ENCODE data around the gene SMAD3. TPM values are rescaled to one million over a fixed set of nuclear protein-coding genes. Genes with fewer than 3 reads are reported as not detected.
A peak's percentile ranks its signal among the peaks of the same experiment; 100 is the strongest.

The SMAD3 gene
- total and polyA plus RNA-seq, 5 donors: 9.9 to 40.5 (median 29.2) TPM

- Histone ChIP-seq H3K27ac (ENCODE audit: low read length) (peak overlapping the region; percentile 55), H3K4me1 (ENCODE audit: control insufficient read depth, insufficient read depth, low read length) (peaks cover 15% of the 10 kb centered on the region), H3K4me3 (ENCODE audit: low read length) (no peak overlapping the region), H3K27me3 (ENCODE audit: control insufficient read depth, insufficient read depth) (no peaks in the 10 kb centered on the region), H3K9me3 (ENCODE audit: control insufficient read depth, low read length) (no peaks in the 10 kb centered on the region)
- intact Hi-C loops (cut with DNase I): loop anchor here in 1 of 4 donors (10.0 kb wide), 1 partner anchor 122 kb away; no protein-coding TSS in a partner anchor
- 64% methylated on average over 8 of the region's 8 CpGs for WGBS
- DNase-seq (peak in 2 of 3 donors; percentile 19 to 63), ATAC-seq (peak; percentile 44 to 56)
Measured at GRCh38 chr15:67196672-67197363, 131.4 kb downstream of the SMAD3 start.

GRCh38 chr15:67197364-67197695 is 131.9 kb downstream of the SMAD3 start:
- no peaks in the 10 kb centered on the region for H3K27me3 ChIP-seq (ENCODE audit: control insufficient read depth, insufficient read depth)
- no peak for ATAC-seq
- no peaks in the 10 kb centered on the region for H3K9me3 ChIP-seq (ENCODE audit: control insufficient read depth, low read length)
- intact Hi-C loops (cut with DNase I): loop anchor here in 1 of 4 donors (10.0 kb wide), 1 partner anchor 123 kb away; no protein-coding TSS in a partner anchor
- 96% methylated on average over 2 of the region's 2 CpGs for WGBS
- no peak for DNase-seq
- no peak overlapping the region for H3K27ac ChIP-seq (ENCODE audit: low read length)
- H3K4me1 ChIP-seq (ENCODE audit: control insufficient read depth, insufficient read depth, low read length): peaks cover 15% of the 10 kb centered on the region
- H3K4me3 ChIP-seq (ENCODE audit: low read length): no peak overlapping the region

- H3K9me3 ChIP-seq (ENCODE audit: control insufficient read depth, low read length): no peaks in the 10 kb centered on the region
- 95% methylated on average over 7 of the region's 7 CpGs for WGBS
- no peak overlapping the region for H3K27ac ChIP-seq (ENCODE audit: low read length)
- intact Hi-C loops (cut with DNase I): loop anchor here in 1 of 4 donors (10.0 kb wide), 1 partner anchor 123 kb away; no protein-coding TSS in a partner anchor
- no peak overlapping the region for H3K4me3 ChIP-seq (ENCODE audit: low read length)
- no peaks in the 10 kb centered on the region for H3K27me3 ChIP-seq (ENCODE audit: control insufficient read depth, insufficient read depth)
- H3K4me1 ChIP-seq (ENCODE audit: control insufficient read depth, insufficient read depth, low read length): peaks cover 13% of the 10 kb centered on the region
- no peak for ATAC-seq
- DNase-seq: no peak
Measured at GRCh38 chr15:67198157-67198754, 132.9 kb downstream of the SMAD3 start.

GRCh38 chr15:67199391-67199790 is 134.0 kb downstream of the SMAD3 start:
- no peak for ATAC-seq
- Histone ChIP-seq H3K4me3 (ENCODE audit: low read length) (no peak overlapping the region), H3K9me3 (ENCODE audit: control insufficient read depth, low read length) (no peaks in the 10 kb centered on the region), H3K4me1 (ENCODE audit: control insufficient read depth, insufficient read depth, low read length) (peaks cover 7% of the 10 kb centered on the region), H3K27me3 (ENCODE audit: control insufficient read depth, insufficient read depth) (no peaks in the 10 kb centered on the region), H3K27ac (ENCODE audit: low read length) (no peak overlapping the region)
- no peak for DNase-seq
- intact Hi-C loops (cut with DNase I): loop anchor here in 1 of 4 donors (10.0 kb wide), 1 partner anchor 125 kb away; no protein-coding TSS in a partner anchor
- 93% methylated on average over 4 of the region's 4 CpGs for WGBS

GRCh38 chr15:67199881-67200763 is 134.7 kb downstream of the SMAD3 start:
- WGBS: 61% methylated on average over 8 of the region's 8 CpGs
- Histone ChIP-seq H3K9me3 (ENCODE audit: control insufficient read depth, low read length) (no peaks in the 10 kb centered on the region), H3K27me3 (ENCODE audit: control insufficient read depth, insufficient read depth) (no peaks in the 10 kb centered on the region), H3K4me1 (ENCODE audit: control insufficient read depth, insufficient read depth, low read length) (peaks cover 7% of the 10 kb centered on the region), H3K27ac (ENCODE audit: low read length) (no peak overlapping the region), H3K4me3 (ENCODE audit: low read length) (no peak overlapping the region)
- intact Hi-C loops (cut with DNase I): loop anchor here in 1 of 4 donors (10.0 kb wide), 1 partner anchor 125 kb away; no protein-coding TSS in a partner anchor
- DNase-seq (no peak), ATAC-seq (no peak)

GRCh38 chr15:67201136-67201535 is 135.7 kb downstream of the SMAD3 start:
- DNase-seq: no peak
- Histone ChIP-seq H3K4me3 (ENCODE audit: low read length) (no peak overlapping the region), H3K27me3 (ENCODE audit: control insufficient read depth, insufficient read depth) (no peaks in the 10 kb centered on the region), H3K9me3 (ENCODE audit: control insufficient read depth, low read length) (no peaks in the 10 kb centered on the region), H3K4me1 (ENCODE audit: control insufficient read depth, insufficient read depth, low read length) (peaks cover 7% of the 10 kb centered on the region), H3K27ac (ENCODE audit: low read length) (no peak overlapping the region)
- intact Hi-C loops (cut with DNase I): no loop called here
- ATAC-seq: peak in 1 of 2 donors; percentile 14

- H3K27me3 ChIP-seq (ENCODE audit: control insufficient read depth, insufficient read depth): no peaks in the 10 kb centered on the region
- H3K27ac ChIP-seq (ENCODE audit: low read length): no peak overlapping the region
- no peak for ATAC-seq
- no peak for DNase-seq
- intact Hi-C loops (cut with DNase I): no loop called here
- 97% methylated on average over 2 of the region's 2 CpGs for WGBS
- H3K4me3 ChIP-seq (ENCODE audit: low read length): no peak overlapping the region
- H3K9me3 ChIP-seq (ENCODE audit: control insufficient read depth, low read length): no peaks in the 10 kb centered on the region
- peaks cover 7% of the 10 kb centered on the region for H3K4me1 ChIP-seq (ENCODE audit: control insufficient read depth, insufficient read depth, low read length)
Measured at GRCh38 chr15:67202091-67202490, 136.7 kb downstream of the SMAD3 start.

GRCh38 chr15:67202991-67203390 is 137.6 kb downstream of the SMAD3 start:
- H3K27ac ChIP-seq (ENCODE audit: low read length): no peak overlapping the region
- 69% methylated on average over 1 of the region's 1 CpG for WGBS
- peaks cover 7% of the 10 kb centered on the region for H3K4me1 ChIP-seq (ENCODE audit: control insufficient read depth, insufficient read depth, low read length)
- no peaks in the 10 kb centered on the region for H3K27me3 ChIP-seq (ENCODE audit: control insufficient read depth, insufficient read depth)
- H3K9me3 ChIP-seq (ENCODE audit: control insufficient read depth, low read length): no peaks in the 10 kb centered on the region
- intact Hi-C loops (cut with DNase I): no loop called here
- no peak for ATAC-seq
- DNase-seq: no peak
- no peak overlapping the region for H3K4me3 ChIP-seq (ENCODE audit: low read length)

GRCh38 chr15:67207555-67208207 is 142.3 kb downstream of the SMAD3 start:
- no peak for ATAC-seq
- Histone ChIP-seq H3K27ac (ENCODE audit: low read length) (no peak overlapping the region), H3K4me3 (ENCODE audit: low read length) (no peak overlapping the region), H3K27me3 (ENCODE audit: control insufficient read depth, insufficient read depth) (no peaks in the 10 kb centered on the region), H3K4me1 (ENCODE audit: control insufficient read depth, insufficient read depth, low read length) (no peaks in the 10 kb centered on the region), H3K9me3 (ENCODE audit: control insufficient read depth, low read length) (no peaks in the 10 kb centered on the region)
- DNase-seq: no peak
- WGBS: 90% methylated on average over 3 of the region's 3 CpGs
- intact Hi-C loops (cut with DNase I): no loop called here

- 70% methylated on average over 2 of the region's 2 CpGs for WGBS
- intact Hi-C loops (cut with DNase I): no loop called here
- no peak for ATAC-seq
- H3K9me3 ChIP-seq (ENCODE audit: control insufficient read depth, low read length): no peaks in the 10 kb centered on the region
- H3K27ac ChIP-seq (ENCODE audit: low read length): no peak overlapping the region
- no peak for DNase-seq
- H3K4me3 ChIP-seq (ENCODE audit: low read length): no peak overlapping the region
- H3K4me1 ChIP-seq (ENCODE audit: control insufficient read depth, insufficient read depth, low read length): no peaks in the 10 kb centered on the region
- H3K27me3 ChIP-seq (ENCODE audit: control insufficient read depth, insufficient read depth): no peaks in the 10 kb centered on the region
Measured at GRCh38 chr15:67208396-67208795, 143.0 kb downstream of the SMAD3 start.

All from right cardiac atrium (tissue), 5 donors.